Activated T-cell treated with anti-CD3 and anti-CD28 coated beads, Interleukin-2, amount 50 U/mL, for 48 hours (primary cell): Measurements from ENCODE around the gene PHACTR3.

Experiments used
- DNase-seq, 2 experiments: peaks; one replicate each; pipeline ENCODE4 v3.0.0-alpha.2; 2020

The PHACTR3 gene

DNA sequence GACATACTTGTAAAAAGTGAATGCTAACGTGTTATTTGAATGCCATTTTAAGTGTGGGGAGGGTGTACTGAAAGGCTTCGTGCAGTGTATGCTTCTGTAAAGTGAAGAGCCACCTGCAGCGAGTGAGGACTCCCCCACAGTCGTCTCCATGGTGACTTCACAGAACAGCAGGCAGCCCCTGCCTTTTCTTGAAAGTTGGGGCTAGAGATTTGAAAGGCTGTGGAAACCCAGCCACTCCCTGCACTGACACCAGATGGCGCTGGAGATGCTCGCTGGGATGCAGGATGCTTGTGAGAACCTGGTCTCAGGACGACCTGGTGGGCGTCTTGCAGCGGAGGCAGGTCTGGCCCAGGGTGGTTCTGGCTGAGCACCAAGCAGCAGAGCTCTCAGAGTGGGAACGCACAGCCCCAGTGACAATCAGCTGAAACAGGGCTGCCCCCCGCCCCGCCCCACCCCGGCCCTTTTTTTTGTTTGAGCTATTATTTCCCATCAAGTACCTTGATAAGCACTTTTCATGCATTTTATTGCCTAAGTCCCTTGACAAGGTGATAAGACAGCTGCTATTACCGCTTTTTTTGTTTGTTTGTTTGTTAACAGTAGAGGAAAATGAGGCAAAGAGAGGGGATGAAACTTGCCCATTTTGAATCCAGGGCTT lies 178.8 kb downstream of the PHACTR3 start:
- peak; percentile 61 to 64 for DNase-seq

DNA sequence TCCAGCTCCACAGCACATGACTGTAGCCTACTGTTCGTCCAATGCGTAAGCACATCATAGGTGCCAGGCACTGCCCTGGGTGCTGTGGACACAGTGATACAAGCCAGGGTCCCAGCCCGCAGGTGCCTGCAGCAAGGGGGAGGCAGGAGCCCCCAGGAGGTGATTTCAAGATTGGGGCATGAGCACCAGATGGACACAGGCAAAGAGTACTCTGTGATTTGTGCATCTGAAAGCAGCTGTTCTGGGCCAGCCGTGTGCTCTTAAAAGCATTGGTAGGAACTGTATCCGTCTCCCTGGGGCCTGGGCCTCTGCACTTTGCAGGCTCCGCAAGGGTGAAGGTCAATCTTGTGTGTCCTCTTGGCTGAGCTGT lies 179.3 kb downstream of the PHACTR3 start:
- peak in 1 of 2 experiments; percentile 2 for DNase-seq

DNA sequence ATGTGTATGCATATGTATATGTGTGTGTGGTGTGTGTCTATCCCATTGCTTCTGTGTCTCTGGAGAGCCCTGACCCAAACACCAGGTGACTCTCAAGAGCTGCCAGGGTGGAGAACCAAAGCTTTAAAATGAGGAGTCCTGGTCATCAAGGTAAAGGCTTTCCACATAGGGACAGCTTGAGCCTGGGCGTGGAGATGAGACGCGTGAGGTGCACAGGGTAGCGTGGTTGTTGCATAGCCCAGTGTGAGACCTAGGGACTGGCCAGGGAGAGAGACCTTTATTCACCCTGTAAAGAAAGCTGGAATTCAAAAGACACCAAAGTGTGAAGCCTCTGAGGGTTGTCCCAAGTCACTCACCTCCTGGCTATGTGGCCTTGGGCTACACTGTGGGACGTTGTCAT lies 180.0 kb downstream of the PHACTR3 start:
- peak in 1 of 2 experiments; percentile 9 for DNase-seq

DNA sequence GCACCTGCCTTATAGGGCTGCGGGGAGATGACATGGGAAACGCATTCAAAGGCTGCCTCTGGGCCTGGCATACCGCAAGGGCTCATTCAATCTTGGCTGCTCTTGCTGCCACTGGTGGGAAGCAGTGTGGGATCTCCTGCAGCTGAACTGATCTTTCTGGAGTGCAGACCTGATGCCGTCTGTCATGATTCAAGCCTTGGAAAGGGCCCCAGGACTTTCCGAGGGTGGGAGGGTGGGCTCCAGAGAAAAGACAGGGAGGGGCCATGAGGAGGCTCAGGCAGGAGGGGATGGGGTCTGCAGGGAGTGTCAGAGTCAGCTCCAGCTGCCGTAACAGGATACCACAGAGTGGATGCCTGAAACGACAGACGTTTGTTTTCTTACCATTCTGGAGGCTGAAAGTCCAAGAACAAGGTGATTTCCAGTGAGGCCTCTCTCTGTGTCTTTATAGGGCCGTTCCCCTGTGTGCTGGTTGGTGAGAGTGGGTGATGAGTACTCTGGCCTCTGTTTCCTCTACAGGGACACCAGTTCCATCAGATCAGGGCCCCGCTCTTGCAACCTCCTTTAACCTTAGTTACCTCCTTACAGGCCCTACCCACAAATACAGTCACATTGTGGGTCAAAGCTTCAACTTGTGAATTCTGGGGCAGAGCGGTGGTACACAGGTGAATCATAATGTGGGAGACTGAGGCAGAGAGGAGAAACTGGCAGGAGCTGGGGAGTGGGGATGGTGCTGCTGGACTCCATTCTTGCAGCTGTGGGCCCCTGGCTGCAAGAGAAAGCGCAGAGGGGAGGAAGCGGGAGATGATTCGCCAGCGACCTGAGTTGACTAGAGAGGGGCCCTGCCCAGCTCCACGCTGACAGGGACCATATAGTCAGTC lies 180.7 kb downstream of the PHACTR3 start:
- DNase-seq, result no peak

DNA sequence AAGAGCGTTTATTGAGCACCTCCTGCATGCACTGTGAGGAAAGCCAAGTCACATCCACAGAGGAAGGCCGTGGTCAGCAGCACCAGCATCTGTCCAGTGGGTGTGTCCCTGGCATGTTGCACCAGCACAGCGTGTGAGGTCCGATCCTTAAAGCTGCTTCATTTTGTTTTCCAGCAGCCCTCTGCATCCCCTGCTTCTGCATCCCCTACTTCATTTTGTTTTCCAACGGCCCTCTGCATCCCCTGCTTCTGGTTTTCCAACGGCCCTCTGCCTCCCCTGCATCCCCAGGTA lies 181.3 kb downstream of the PHACTR3 start:
- DNase-seq, result no peak

DNA sequence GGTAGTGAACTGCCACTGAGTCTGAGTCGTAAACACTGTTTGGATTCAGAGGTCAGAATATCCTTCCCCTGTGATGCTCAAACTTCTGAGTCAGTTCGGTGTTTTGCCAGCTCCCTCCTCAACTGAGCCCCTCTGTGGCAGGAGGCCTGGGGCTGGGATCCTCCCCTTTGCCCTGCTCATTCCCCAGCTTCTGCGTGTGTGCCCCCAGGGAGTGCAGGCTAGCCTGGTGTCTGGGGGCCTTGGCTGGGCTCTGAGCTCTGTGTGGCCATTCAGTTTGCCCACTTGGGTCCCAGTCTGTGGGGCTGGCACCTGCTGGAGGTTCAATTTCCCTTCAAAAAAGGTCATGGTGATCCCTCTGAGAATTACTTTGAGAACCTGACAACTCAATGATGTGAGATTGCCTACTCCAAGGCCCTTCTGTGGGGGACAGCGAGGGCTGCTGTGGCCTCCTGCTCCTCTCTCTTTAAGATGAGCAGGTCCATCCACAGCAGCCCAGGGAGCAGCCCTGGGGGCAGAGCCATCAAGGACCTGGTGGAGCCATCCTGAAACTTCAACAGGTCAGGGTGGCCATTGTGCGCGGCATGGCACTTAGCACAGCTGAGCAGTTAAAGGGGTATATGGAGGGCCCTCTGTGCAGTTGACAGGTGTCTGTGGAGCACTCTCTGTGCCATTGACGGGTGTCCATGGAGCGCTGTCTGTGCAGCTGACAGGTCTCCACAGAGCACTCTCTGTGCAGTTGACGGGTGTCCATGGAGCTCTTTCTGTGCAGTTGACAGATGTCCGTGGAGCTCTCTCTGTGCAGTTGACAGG lies 181.9 kb downstream of the PHACTR3 start:
- peak in 1 of 2 experiments; percentile 7 for DNase-seq

DNA sequence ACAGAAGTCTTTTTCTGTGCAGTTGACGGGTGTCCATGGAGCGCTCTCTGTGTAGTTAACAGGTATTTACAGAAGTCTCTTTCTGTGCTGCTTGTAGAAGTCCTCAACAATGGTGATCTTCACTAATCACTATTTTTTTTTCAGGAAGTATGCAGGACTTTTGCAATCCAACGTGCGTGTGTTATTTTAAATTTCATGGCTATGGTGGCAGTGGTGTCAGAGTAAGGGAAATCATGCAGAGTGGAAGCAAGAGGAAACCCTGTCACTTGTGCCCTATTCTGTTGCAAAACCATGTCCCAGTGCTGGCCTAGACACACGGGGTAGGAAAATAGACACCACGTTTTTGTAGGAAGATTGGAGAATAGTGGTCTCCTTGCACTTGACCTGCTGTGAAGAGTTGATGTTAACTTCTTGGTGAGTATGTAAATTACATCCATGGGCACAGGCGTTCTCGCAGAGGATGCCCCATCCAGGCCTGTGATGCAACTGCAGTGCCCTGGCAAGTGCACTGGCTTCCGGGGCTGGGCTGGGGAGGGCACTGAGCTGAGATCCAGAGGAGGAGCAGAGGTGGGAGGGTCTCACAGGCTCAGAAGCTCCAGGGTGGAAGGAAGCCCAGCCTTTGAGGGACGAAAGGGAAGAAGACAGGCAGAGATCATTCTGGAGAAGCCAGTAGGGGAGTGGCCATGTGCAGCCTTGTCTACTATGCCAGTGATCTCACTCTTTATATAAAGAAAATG lies 182.6 kb downstream of the PHACTR3 start:
- DNase-seq, result no peak

DNA sequence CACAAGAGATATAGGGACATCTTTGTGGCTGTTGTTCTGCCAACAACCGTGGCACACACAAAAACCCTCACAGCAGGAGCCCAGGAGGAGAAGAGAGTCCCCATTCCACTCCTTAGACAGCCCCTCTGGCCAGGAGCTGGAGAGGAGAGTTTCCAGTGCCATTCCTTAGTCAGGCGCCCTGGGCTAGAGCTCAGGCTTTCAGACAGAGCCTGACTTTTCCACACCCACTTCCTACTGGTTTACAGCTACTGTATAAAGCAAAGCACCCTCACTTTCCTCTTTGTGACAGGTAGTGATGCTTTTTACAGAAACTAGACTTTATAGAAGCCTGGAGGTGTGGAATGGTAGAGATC lies 183.2 kb downstream of the PHACTR3 start:
- DNase-seq, result peak in 1 of 2 experiments; percentile 2

DNA sequence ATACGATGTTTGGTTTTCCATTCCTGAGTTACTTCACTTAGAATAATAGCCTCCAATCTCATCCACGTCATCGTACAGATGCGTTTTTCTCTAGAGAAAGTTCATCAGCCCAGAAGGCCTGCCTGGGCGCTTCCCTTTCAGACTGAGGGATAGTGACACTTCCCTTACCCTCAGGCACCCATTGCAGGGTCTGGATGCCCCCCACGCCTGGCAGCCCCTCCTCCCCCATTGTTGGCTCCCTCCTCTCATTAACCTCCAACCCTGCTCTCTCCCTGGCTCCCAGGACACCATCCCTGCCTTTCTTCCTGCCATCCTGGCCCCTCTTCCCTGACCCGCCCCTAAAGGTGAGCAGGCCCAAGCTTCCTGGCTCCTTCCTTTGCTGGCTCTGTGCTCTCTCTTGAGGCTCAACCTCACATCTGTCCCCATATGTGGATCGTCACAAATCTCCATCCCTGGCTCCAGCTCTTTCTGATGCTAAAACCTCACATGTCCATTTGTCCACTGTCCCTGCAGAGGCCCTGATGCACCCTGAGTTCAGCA lies 183.9 kb downstream of the PHACTR3 start:
- no peak for DNase-seq

DNA sequence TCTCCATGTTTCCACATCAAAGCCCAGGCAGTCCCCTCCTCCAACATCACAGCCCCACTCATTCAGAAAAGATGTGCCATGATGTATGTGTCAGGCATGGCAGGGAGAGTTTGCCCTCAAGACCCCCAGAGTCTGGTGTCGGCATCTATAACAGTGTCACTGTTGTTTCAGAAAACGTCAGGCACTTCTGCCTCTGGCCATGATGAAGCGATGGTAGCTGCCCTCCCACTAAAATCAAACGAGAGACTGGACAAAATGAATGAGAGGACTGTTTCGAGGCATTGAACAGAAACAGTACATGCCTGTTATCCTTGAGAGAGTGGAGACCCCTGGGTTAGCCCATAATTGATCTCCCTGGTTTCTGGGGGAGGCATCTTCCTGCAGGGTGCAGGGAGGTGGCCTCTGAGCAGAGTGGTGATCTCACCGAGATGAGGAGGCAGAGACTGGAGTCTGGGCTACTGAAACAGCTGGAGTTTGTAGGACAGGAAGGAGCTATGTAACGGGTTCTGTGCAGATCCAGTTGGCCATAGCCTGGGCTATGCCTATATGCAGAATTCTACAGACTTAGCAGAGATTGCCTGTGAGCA lies 184.6 kb downstream of the PHACTR3 start:
- no peak for DNase-seq

DNA sequence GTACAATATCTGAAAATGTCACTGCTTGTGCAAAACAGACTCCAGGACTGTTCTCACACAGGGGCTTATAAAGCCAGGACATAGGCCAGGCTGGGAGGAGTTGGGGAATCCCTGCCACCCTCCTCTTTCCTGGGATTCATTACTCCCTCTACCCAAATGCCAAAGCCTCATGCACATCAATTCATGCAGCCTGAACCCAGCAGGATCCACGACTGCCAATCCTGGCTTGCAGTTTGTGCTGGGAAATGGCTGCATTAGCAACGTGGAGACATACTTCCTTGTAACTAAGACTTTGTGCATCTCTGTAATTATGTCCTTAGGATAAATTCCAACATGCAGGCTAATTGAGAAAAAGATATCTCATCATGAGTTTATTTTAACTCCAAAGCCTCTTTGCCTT lies 185.3 kb downstream of the PHACTR3 start:
- DNase-seq, result peak in 1 of 2 experiments; percentile 1

DNA sequence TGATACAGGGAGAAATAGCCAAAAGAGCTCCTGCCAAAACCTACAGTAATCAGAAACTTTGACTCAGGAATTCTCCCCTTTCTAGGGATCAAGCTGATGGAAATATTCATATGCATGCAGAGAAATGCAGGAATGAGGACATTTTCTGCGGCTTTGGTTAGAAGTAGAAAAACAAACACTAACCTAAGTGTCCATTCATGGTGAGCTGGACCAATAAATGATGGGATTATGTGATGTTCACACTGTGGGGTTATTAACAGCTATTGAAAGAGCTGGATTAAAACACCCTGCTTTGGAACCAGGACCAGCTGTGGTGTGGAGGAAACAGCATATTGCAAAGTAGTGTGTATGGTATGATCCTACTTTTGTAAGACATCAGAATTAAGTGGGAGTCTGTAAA lies 186.0 kb downstream of the PHACTR3 start:
- DNase-seq, result no peak

DNA sequence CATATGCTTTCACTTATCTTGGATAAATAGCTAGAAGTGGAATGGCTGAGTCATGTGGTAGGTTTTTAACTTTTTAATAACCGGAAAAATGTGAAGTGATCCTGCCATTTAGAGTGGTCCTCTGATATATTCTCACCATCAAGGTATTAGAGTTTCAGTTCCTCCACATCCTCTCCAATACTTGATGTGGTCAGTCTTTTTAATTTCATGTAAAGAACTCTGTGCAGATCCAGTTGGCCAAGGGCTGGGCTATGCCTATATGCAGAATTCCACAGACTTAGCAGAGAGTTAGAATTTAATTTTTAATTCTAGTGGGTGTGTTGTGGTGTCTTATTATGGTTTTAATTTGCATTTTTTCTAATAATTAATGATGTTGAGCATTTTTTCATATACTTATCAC lies 188.0 kb downstream of the PHACTR3 start:
- no peak for DNase-seq

DNA sequence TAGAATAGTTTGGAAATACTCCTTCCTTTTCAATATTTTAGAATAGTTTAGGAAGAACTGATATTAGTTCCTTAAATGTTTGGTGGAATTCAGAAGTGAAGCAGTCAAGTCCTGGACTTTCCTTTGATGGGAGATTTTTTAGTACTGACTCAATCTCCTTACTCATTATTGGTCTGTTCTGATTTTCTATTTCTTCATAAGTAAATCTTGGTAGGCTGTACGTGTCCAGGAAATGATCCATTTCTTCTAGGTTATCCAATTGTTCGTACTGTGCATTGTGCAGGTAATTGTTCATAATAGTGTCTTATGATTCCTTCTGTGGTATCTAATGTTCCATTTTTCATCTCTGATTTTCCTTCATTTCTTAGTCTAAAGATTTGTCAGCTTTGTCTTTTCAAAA lies 190.2 kb downstream of the PHACTR3 start:
- no peak for DNase-seq

DNA sequence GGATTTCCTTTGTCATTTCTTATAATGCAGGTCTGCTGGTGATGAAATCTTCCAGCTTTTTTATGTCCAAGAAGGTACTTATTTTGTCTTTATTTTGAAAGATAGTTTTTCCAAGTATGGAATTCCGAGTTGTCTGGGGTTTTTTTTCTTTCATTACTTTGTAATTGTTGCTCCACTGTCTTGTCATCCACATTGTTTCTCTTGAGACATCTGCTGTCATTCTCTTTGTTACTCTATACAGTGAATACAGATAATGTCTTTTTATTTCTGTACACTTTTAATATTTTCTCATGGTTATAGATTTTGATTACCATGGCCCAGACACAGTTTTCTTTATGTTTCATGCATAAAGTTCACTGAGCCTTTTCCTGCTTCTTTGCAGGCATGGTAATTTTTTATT lies 196.0 kb downstream of the PHACTR3 start:
- DNase-seq, result no peak

DNA sequence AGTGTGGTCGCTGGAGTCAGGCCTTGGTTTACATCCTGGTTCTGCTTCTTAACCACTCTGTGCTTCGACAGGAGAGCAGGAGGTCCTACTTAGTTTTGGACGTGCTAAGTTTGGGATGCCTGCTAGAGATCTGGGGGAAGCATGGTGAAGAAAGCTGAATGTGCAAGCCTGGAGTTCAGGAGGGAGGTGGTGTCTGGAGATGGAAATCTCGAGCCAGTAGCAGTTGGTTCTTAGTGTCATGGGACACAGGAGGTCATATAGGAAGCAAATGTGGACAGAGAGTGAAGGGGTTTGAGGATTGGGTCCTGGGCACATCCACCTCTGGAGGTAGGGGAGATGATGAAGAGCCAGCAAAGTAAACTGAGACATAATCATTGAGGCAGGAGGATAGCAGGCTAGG lies 197.7 kb downstream of the PHACTR3 start:
- DNase-seq, result no peak

DNA sequence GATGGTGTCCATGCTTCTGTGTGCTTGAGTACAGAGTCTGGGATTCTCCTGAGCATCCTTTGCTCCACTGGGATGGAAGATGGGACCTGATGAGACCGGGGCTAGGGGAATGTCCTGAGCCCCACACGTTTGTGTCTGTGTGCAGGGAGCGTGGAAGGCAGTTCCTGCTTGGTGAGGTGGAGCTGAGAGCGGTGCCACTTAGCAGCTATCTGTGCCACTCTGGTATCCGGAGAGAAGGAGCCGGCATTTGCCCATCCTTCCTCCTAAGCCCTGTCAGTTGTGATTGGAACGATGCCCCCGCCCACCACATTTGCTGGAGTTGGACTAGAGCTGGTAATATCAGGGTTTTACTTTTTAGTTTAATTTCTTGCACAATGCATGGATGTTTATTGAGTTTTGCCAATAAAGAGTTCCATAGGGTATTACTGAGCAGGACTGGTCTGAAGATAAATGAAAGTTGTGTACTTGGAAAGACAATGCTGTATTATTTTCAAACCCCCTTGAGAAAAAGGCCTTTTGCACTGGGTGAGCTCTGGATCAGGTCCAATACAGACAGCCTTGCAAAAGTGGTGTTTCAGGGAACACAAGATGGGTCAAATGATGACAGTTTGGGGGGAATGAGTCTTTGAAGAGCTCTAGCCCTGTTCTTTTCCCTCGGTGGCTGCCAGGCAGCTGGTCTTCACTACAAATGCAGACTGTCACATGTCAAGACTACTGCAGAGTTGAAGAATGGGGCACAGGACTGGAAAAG lies 198.3 kb downstream of the PHACTR3 start:
- DNase-seq, result no peak

DNA sequence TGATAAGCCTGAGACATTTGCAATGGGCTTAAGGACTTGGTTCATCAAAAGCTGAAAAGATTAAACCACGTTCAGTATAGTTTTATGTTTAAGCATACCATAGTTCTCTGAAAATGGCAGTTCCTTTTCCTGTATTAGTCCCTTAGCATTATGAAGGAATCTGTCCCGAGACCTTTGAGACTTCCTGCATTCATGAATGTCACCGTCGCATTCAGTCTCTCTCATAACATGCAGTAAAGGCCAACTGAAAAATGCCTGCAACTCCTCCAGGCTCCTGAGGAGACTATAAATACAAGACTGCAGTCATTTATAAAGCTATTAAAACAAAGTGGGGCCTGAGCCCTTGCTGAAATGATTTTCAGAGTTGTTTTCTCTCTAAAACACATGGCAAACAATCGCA lies 200.0 kb downstream of the PHACTR3 start:
- DNase-seq, result no peak

DNA sequence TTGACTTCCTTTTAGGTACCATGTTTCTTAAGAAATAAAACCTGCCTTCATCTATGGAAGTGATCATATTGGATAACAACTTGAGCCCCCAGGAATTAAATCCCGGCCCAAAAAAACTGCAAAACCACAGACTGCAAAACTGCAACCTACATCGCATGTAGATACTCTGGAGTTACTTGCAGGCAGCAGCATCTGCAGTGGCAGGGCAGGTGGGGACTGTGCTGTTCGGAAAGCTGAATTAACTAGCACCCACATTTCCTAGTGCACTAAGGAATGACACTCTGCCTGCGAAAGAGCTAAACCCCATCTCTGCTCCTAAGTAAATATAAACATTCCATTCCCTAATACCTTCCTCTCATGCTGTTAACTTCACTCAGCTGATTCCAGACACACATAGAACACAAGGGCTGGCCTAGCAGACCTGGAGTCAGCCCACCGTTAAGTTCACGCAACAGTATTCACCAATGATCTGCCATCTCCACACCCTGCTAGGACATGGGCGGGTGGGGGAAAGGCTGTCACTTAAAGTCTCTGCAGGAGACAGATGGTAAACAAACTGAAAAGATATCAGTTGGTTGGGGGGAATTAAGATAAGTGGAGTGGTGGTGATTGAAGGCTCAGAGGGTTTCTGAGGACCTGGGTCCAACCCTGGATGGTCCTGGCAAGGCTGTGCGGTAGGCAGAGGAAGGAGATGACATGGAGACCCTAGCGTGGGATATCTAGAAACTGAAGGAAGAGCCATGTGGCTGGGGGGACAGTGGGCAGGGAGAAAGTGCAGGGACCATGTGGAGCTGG lies 200.7 kb downstream of the PHACTR3 start:
- no peak for DNase-seq

DNA sequence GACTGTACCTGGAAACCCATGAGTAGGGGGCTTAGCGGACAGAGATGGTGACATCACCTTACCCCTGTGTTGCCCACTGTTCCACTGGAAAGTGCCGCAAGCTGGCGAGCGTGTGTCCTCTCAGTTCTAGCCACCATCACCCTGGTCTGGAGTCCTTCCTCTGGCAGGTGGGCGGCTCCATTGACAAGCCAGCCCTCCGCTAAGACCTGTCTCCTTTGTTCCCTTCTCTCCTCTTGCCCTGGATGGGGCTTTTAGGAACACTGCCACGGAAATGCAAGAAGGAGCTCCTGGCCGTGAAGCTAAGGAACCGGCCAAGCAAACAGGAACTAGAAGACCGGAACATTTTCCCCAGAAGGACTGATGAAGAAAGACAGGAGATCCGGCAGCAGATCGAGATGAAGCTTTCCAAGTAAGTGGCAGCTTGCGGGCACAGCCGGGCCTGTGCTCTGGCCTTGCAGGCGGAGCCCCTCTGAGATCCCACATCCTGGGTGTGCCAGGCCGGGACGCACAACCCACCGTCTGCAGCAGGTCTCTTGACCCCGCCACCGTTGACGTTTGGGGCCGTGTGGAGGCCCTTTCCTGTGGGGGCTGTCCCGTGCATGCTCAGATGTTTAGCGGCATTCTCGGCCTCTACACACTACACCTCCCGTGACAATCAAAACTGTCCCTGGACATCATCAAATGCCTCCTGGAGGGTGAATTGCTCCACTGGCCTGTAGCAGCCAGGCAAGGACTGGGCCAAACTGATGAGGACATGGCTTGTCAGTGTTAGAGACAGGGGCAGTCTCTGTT lies 201.6 kb downstream of the PHACTR3 start:
- DNase-seq, result no peak
